DND-41 (cell line): ENCODE measurements around the gene CHN1.

ENCODE experiments used
- ATAC-seq: fragments of 200-7000 bp; cut with Tn5 transposase; 3 replicates; pipeline ENCODE4 v1.9.1; 2021; ENCODE audit warnings: low read depth; ENCODE audit not compliant: insufficient read depth
- DNase-seq: peaks from one replicate; pipeline ENCODE4 v3.0.0-alpha.2; 2020
- H2AFZ ChIP-seq: 2 replicates; pipeline ENCODE4 v1.6.0; 2012; ENCODE audit warnings: low read depth, low read length
- H3K27ac ChIP-seq: 2 replicates; pipeline ENCODE4 v1.5.1; 2012; ENCODE audit warnings: low read length, inconsistent platforms
- H3K27me3 ChIP-seq: fragments of 200-600 bp; sonication (generic); 2 replicates; pipeline ENCODE4 v1.6.0; 2012; ENCODE audit warnings: low read length, mild to moderate bottlenecking, inconsistent platforms; ENCODE audit not compliant: insufficient read depth, poor library complexity
- H3K36me3 ChIP-seq: 2 replicates; pipeline ENCODE4 v1.5.1; 2012; ENCODE audit warnings: low read length, inconsistent platforms; ENCODE audit not compliant: insufficient read depth
- H3K4me1 ChIP-seq: 2 replicates; pipeline ENCODE4 v1.5.1; 2012; ENCODE audit warnings: mild to moderate bottlenecking, low read length; ENCODE audit not compliant: insufficient read depth
- H3K4me2 ChIP-seq: 2 replicates; pipeline ENCODE4 v1.6.0; 2012; ENCODE audit warnings: mild to moderate bottlenecking, moderate library complexity, low read length, inconsistent platforms; ENCODE audit not compliant: insufficient read depth
- H3K4me3 ChIP-seq, 2 experiments: fragments of 200-600 bp in 1 of 2; shearing (Covaris generic) in 1 of 2; 2 replicates each; pipeline ENCODE4 v1.5.1; 2012 to 2016; ENCODE audit warnings: inconsistent platforms in 2 of 2, low read length in 2 of 2, mild to moderate bottlenecking in 2 of 2, low read depth in 1 of 2, moderate library complexity in 1 of 2
- H3K79me2 ChIP-seq: 2 replicates; pipeline ENCODE4 v1.6.0; 2012; ENCODE audit warnings: low read length, inconsistent platforms; ENCODE audit not compliant: insufficient read depth
- H3K9ac ChIP-seq: 2 replicates; pipeline ENCODE4 v1.6.0; 2012; ENCODE audit warnings: low read depth, mild to moderate bottlenecking, inconsistent platforms, low read length, moderate library complexity
- H3K9me3 ChIP-seq: 2 replicates; pipeline ENCODE4 v1.5.1; 2012; ENCODE audit warnings: low read length, moderate library complexity, mild to moderate bottlenecking, inconsistent platforms; ENCODE audit not compliant: insufficient read depth, severe bottlenecking
- H4K20me1 ChIP-seq: 2 replicates; pipeline ENCODE4 v1.6.0; 2012; ENCODE audit warnings: low read length; ENCODE audit not compliant: insufficient read depth
- CTCF ChIP-seq: IDR thresholded peaks from 2 replicates; pipeline ENCODE4 v1.5.1; 2012; ENCODE audit warnings: borderline replicate concordance, low read length, moderate library complexity, mild to moderate bottlenecking; ENCODE audit not compliant: poor library complexity, severe bottlenecking; ENCODE audit errors: extremely low read depth
- EZH2 ChIP-seq: IDR thresholded peaks from 3 replicates; pipeline ENCODE4 v1.6.1; 2012; ENCODE audit warnings: borderline replicate concordance, low read depth, mild to moderate bottlenecking, moderate library complexity, low read length, inconsistent platforms; ENCODE audit not compliant: severe bottlenecking

CHN1 gene

GRCh38 chr2:174963437-174964400 is 41.5 kb downstream of the CHN1 start:
- no peak overlapping the region for H3K4me2 ChIP-seq
- H3K27ac ChIP-seq: no peak overlapping the region
- H3K27me3 ChIP-seq: no peaks in the 10 kb centered on the region
- no peak for DNase-seq
- no peaks in the 10 kb centered on the region for H3K9me3 ChIP-seq
- H4K20me1 ChIP-seq: peaks cover 3% of the 10 kb centered on the region; the same call in 1 of the 2 replicates
- H3K79me2 ChIP-seq: no peaks in the 10 kb centered on the region
- no peak for TF ChIP-seq CTCF
- no peak for TF ChIP-seq EZH2
- H3K36me3 ChIP-seq: no peaks in the 10 kb centered on the region
- no peak overlapping the region for H3K4me3 ChIP-seq
- peaks cover 13% of the 10 kb centered on the region for H3K4me1 ChIP-seq
- H2AFZ ChIP-seq: no peak overlapping the region
- H3K9ac ChIP-seq: no peak overlapping the region
- ATAC-seq: no peak

GRCh38 chr2:174959787-174960186 is 45.4 kb downstream of the CHN1 start:
- H3K9ac ChIP-seq: no peak overlapping the region
- H3K4me2 ChIP-seq: no peak overlapping the region
- H3K27ac ChIP-seq: no peak overlapping the region
- no peak overlapping the region for H2AFZ ChIP-seq
- no peak for ATAC-seq
- no peaks in the 10 kb centered on the region for H3K4me1 ChIP-seq
- no peaks in the 10 kb centered on the region for H3K36me3 ChIP-seq
- H3K27me3 ChIP-seq: no peaks in the 10 kb centered on the region
- no peaks in the 10 kb centered on the region for H3K79me2 ChIP-seq
- no peaks in the 10 kb centered on the region; the same call in 1 of the 2 replicates for H4K20me1 ChIP-seq
- no peak overlapping the region for H3K4me3 ChIP-seq
- DNase-seq: no peak
- no peaks in the 10 kb centered on the region for H3K9me3 ChIP-seq
- no peak for TF ChIP-seq CTCF
- no peak for TF ChIP-seq EZH2

GRCh38 chr2:174957050-174957449 is 48.1 kb downstream of the CHN1 start:
- Histone ChIP-seq H3K36me3 (no peaks in the 10 kb centered on the region), H3K9me3 (no peaks in the 10 kb centered on the region), H3K9ac (no peak overlapping the region), H3K4me2 (no peak overlapping the region), H4K20me1 (no peaks in the 10 kb centered on the region), H3K27me3 (no peaks in the 10 kb centered on the region), H3K4me3 (no peak overlapping the region), H3K4me1 (peaks cover 6% of the 10 kb centered on the region), H2AFZ (no peak overlapping the region), H3K27ac (no peak overlapping the region), H3K79me2 (no peaks in the 10 kb centered on the region)
- no peak for TF ChIP-seq EZH2
- ATAC-seq (no peak), DNase-seq (no peak)

- Histone ChIP-seq H4K20me1 (no peaks in the 10 kb centered on the region), H3K4me2 (no peak overlapping the region), H3K9ac (no peak overlapping the region), H3K4me3 (no peak overlapping the region), H3K4me1 (peaks cover 6% of the 10 kb centered on the region), H3K27me3 (no peaks in the 10 kb centered on the region), H2AFZ (no peak overlapping the region), H3K79me2 (no peaks in the 10 kb centered on the region), H3K9me3 (no peaks in the 10 kb centered on the region), H3K36me3 (no peaks in the 10 kb centered on the region), H3K27ac (no peak overlapping the region)
- ATAC-seq: peak; percentile 77
- DNase-seq: no peak
- TF ChIP-seq EZH2: no peak
These were observed 52.6 kb downstream of the CHN1 start for GRCh38 chr2:174952607-174953006.
